Osteocyte (in vitro differentiated cells): ENCODE data around the gene MSH2. TPM values are rescaled to one million over a fixed set of nuclear protein-coding genes. Genes with fewer than 3 reads are reported as not detected.

Source experiments
- DNase-seq: peaks from one replicate; pipeline ENCODE4 v3.0.0; 2021; ENCODE audit warnings: mixed read lengths; ENCODE audit not compliant: unreplicated experiment; ENCODE audit errors: extremely low spot score
- H3K27ac Mint-ChIP-seq: one replicate; pipeline ENCODE4 v1.8.0; 2021; ENCODE audit warnings: mild to moderate bottlenecking, mixed read lengths; ENCODE audit not compliant: unreplicated experiment
- H3K27me3 Mint-ChIP-seq: one replicate; pipeline ENCODE4 v1.8.0; 2021; ENCODE audit warnings: mixed read lengths; ENCODE audit not compliant: unreplicated experiment
- H3K36me3 Mint-ChIP-seq: one replicate; pipeline ENCODE4 v1.8.0; 2021; ENCODE audit warnings: mixed read lengths; ENCODE audit not compliant: unreplicated experiment
- H3K4me1 Mint-ChIP-seq: one replicate; pipeline ENCODE4 v1.8.0; 2021; ENCODE audit warnings: mixed read lengths; ENCODE audit not compliant: unreplicated experiment
- H3K4me3 Mint-ChIP-seq: one replicate; pipeline ENCODE4 v1.8.0; 2021; ENCODE audit warnings: mild to moderate bottlenecking, moderate library complexity, mixed read lengths; ENCODE audit not compliant: unreplicated experiment
- H3K9me3 Mint-ChIP-seq: one replicate; pipeline ENCODE4 v1.8.0; 2021; ENCODE audit warnings: mixed read lengths; ENCODE audit not compliant: unreplicated experiment
- CTCF ChIP-seq: fragments of 200-600 bp; sonication (generic); IDR thresholded peaks from 2 replicates; pipeline ENCODE4 v1.5.0; 2021; ENCODE audit warnings: antibody characterized with exemption, mild to moderate bottlenecking, moderate library complexity
- total RNA-seq: library from RNA; stranded (reverse); gene quantifications from 2 replicates; pipeline ENCODE4 v1.2.1, GENCODE V29; 2021

The MSH2 gene
- total RNA-seq, 1 donor from 2014 or later, result 27.0 TPM

- H3K27me3 Mint-ChIP-seq, result no peaks in the 10 kb centered on the region
- no peak overlapping the region for H3K27ac Mint-ChIP-seq
- DNase-seq, result peak; percentile 64
- peaks cover 2% of the 10 kb centered on the region for H3K4me1 Mint-ChIP-seq
- TF ChIP-seq CTCF, result no peak
- H3K9me3 Mint-ChIP-seq, result peaks cover 13% of the 10 kb centered on the region
- H3K36me3 Mint-ChIP-seq, result no peaks in the 10 kb centered on the region
- no peak overlapping the region for H3K4me3 Mint-ChIP-seq
Observed at GRCh38 chr2:47493317-47494035, 90.5 kb downstream of the MSH2 start.

GRCh38 chr2:47494267-47495130 lies 91.5 kb downstream of the MSH2 start:
- Mint-ChIP-seq H3K27me3 (no peaks in the 10 kb centered on the region), H3K27ac (no peak overlapping the region), H3K4me1 (no peaks in the 10 kb centered on the region), H3K4me3 (no peak overlapping the region), H3K9me3 (peaks cover 18% of the 10 kb centered on the region), H3K36me3 (no peaks in the 10 kb centered on the region)
- no peak for TF ChIP-seq CTCF
- DNase-seq, result peak; percentile 69

DNA sequence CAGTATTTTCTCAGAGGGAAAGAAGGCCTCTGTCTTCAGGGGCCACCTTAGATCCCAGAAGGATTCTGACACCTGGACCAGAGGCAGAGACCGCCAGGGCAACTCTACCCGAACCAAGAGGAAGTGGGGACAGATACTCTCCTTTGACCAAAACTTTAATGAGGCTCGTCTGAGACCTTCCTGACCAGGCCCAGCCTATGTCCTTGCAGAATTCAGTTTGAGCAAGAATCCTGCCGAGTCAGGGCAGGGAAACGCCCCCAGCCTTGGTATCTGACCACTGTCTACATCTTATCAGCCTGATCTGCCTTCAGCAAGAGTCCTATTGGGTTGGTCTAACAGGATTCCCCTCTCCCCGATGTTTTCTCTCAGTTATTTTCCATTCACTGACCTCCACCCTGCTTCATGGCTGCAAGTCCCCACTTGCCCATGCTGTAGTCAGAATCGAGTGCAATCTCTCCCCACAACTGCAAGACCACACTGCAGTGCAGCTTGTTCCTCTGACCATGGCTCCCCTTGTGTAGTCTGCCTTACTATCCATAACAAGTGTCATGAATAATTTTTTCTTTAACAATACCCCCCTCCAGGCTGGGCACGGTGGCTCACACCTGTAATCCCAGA lies 95.0 kb downstream of the MSH2 start:
- Mint-ChIP-seq H3K27ac (no peak overlapping the region), H3K27me3 (no peaks in the 10 kb centered on the region), H3K4me1 (peaks cover 5% of the 10 kb centered on the region), H3K9me3 (peaks cover 19% of the 10 kb centered on the region), H3K36me3 (no peaks in the 10 kb centered on the region), H3K4me3 (no peak overlapping the region)
- peak; percentile 56 for DNase-seq
- TF ChIP-seq CTCF, result no peak

GRCh38 chr2:47499093-47499492 lies 96.1 kb downstream of the MSH2 start:
- DNase-seq, result peak; percentile 76
- no peak overlapping the region for H3K27ac Mint-ChIP-seq
- peaks cover 5% of the 10 kb centered on the region for H3K4me1 Mint-ChIP-seq
- no peaks in the 10 kb centered on the region for H3K27me3 Mint-ChIP-seq
- no peak overlapping the region for H3K4me3 Mint-ChIP-seq
- H3K9me3 Mint-ChIP-seq, result peaks cover 15% of the 10 kb centered on the region
- no peaks in the 10 kb centered on the region for H3K36me3 Mint-ChIP-seq
- no peak for TF ChIP-seq CTCF
